ENCODE measurements around the gene NPAS3.

GRCh38 chr14:33715227-33715528 lies 776.5 kb downstream of the NPAS3 start:
- TF ChIP-seq CTCF (IDR thresholded peaks at IDR 0.05) (no peak), POLR2A (IDR thresholded peaks at IDR 0.05) (no peak)
